Prostate gland (tissue), 2 donors: ENCODE results near the gene TMEM200B. TPM values are rescaled to one million over a fixed set of nuclear protein-coding genes. Genes with fewer than 3 reads are reported as not detected.

Experiments used
- DNase-seq: peaks from one replicate; pipeline ENCODE4 v3.0.0-alpha.2; 2019; ENCODE audit warnings: low spot score
- H3K27ac ChIP-seq, 2 donors: fragments of 200-600 bp; sonication (generic); 2 replicates each; pipeline ENCODE4 v1.5.1; 2017 to 2019
- H3K27me3 ChIP-seq: fragments of 200-600 bp; sonication (generic); replicated peaks from 2 replicates; pipeline ENCODE4 v1.5.1; 2019; ENCODE audit not compliant: insufficient read depth
- H3K36me3 ChIP-seq, 2 donors: fragments of 200-600 bp; sonication (generic); 1 replicate in 1 of 2; 2 replicates in 1 of 2; pipeline versions ENCODE4 v1.5.1 to v1.8.1; 2017 to 2019
- H3K4me1 ChIP-seq: fragments of 200-600 bp; sonication (generic); replicated peaks from 2 replicates; pipeline ENCODE4 v1.5.1; 2019
- H3K4me3 ChIP-seq, 2 donors: fragments of 200-600 bp; sonication (generic); 2 replicates each; pipeline ENCODE4 v1.5.1; 2017 to 2019
- H3K9me3 ChIP-seq: fragments of 200-600 bp; sonication (generic); 2 replicates; pipeline ENCODE4 v1.5.1; 2017
- POLR2A ChIP-seq: fragments of 450-650 bp; IDR thresholded peaks from one replicate; pipeline ENCODE4 v1.6.1; 2016; ENCODE audit warnings: antibody characterized with exemption, mild to moderate bottlenecking
- POLR2AphosphoS5 ChIP-seq: sonication (generic); formaldehyde crosslinking; IDR thresholded peaks from one replicate; pipeline ENCODE4 v1.6.1; 2017; ENCODE audit warnings: antibody characterized with exemption
- WGBS: methylation state at CpG from one replicate; pipeline ENCODE4 v1.1.5; 2018; 5-methylcytosine and 5-hydroxymethylcytosine counted together
- intact Hi-C: fragments of 100-400 bp; cut with DNase I; formaldehyde crosslinking; loops from one replicate; pipeline ENCODE4 v1.14.2; 2022
- total RNA-seq, 2 donors: library from RNA; depleted of rRNA; stranded (reverse); fragments of >200 nt; gene quantifications; one replicate each; pipeline ENCODE4 v1.1.0, GENCODE V29; 2016
- TF ChIP-seq, protein P1 (sequence below), 4 experiments: fragments of 200-600 bp in 2 of 4; fragments of 450-650 bp in 2 of 4; sonication (generic) in 2 of 4; IDR thresholded peaks; 1 replicate in 3 of 4; 2 replicates in 1 of 4; pipeline ENCODE4 v1.5.1; 2016 to 2019; ENCODE audit warnings: antibody characterized with exemption in 4 of 4, mild to moderate bottlenecking in 2 of 4, moderate library complexity in 2 of 4

TMEM200B gene
- total RNA-seq, 2 donors from 2014 or later: 13.0 to 58.0 TPM

DNA sequence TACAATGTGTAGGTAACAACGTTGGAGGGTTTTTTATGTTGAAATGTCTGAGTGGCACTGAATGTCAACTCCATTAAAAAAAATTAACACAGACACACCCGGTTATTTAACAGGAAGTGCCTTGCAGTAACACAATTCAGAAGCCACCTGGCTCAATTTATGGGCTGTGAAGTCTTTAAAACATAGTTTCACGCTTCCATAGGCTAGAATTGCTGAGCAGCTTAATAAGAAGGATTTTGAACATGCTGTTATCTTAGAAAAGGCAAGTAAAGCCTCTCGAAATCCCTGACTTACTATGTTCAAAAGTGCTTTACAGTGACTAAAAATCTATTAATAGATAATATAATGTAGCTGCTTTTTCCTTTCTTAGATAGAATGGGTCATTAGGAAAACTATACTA lies 38.3 kb upstream of the TMEM200B start:
- TF ChIP-seq, protein P1, sequence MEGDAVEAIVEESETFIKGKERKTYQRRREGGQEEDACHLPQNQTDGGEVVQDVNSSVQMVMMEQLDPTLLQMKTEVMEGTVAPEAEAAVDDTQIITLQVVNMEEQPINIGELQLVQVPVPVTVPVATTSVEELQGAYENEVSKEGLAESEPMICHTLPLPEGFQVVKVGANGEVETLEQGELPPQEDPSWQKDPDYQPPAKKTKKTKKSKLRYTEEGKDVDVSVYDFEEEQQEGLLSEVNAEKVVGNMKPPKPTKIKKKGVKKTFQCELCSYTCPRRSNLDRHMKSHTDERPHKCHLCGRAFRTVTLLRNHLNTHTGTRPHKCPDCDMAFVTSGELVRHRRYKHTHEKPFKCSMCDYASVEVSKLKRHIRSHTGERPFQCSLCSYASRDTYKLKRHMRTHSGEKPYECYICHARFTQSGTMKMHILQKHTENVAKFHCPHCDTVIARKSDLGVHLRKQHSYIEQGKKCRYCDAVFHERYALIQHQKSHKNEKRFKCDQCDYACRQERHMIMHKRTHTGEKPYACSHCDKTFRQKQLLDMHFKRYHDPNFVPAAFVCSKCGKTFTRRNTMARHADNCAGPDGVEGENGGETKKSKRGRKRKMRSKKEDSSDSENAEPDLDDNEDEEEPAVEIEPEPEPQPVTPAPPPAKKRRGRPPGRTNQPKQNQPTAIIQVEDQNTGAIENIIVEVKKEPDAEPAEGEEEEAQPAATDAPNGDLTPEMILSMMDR (IDR thresholded peaks at IDR 0.05): no peak
- TF ChIP-seq POLR2A (no peak), POLR2AphosphoS5 (no peak)
- H3K36me3 ChIP-seq: peaks cover 3 to 13% of the 10 kb centered on the region in 2 donors
- no peak for DNase-seq
- H3K4me1 ChIP-seq: peaks cover 4% of the 10 kb centered on the region
- intact Hi-C loops: no loop called here
- H3K27ac ChIP-seq: no peak overlapping the region
- WGBS: 48% methylated on average over 4 of the region's 4 CpGs
- no peak overlapping the region for H3K4me3 ChIP-seq
- H3K9me3 ChIP-seq: no peaks in the 10 kb centered on the region
- no peaks in the 10 kb centered on the region for H3K27me3 ChIP-seq

DNA sequence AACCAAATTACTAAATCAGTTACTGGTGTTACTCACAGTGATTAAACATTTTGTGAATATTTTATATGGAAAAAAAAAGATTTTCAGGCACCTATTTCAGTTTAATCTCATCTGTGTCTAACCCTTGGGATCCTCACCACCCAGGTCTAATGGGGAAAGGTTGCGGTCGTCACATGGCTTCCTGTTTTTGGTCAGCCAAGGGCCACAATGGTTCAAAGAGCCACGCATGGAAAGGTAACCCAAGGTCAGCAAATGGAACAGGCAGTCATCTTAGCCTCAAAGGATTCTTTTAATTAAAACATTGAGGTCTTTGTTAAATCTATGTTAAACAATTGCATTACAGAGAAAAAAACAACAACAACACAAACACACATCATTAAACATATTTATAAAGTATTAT lies 36.1 kb upstream of the TMEM200B start:
- peaks cover 4% of the 10 kb centered on the region for H3K4me1 ChIP-seq
- 85% methylated on average over 3 of the region's 3 CpGs for WGBS
- intact Hi-C loops: no loop called here
- H3K27ac ChIP-seq: no peak overlapping the region
- H3K36me3 ChIP-seq: peaks cover 3 to 16% of the 10 kb centered on the region in 2 donors
- no peak for TF ChIP-seq POLR2A
- no peak for TF ChIP-seq POLR2AphosphoS5
- TF ChIP-seq, protein P1 (IDR thresholded peaks at IDR 0.05): no peak
- DNase-seq: no peak
- H3K9me3 ChIP-seq: no peaks in the 10 kb centered on the region
- no peak overlapping the region for H3K4me3 ChIP-seq
- H3K27me3 ChIP-seq: no peaks in the 10 kb centered on the region

DNA sequence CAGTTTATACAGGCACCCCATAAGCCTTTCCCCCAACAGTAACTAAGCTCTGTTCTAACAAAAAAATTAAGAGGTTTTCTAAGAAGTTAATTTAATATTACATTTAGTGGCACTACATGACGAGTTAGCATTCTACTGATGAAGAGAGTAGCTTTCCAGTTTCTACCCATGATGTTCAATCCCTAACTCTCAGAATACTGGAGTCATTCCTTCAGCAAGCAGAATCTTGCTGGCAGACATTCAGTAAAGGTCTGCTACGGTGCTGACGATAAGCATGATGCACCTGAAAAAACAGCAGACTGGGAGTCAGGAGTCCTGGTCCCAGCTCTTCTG lies 33.5 kb upstream of the TMEM200B start:
- Histone ChIP-seq H3K4me3 (no peak overlapping the region), H3K4me1 (peaks cover 3% of the 10 kb centered on the region), H3K9me3 (no peaks in the 10 kb centered on the region), H3K27ac (no peak overlapping the region), H3K36me3 (peaks cover 8 to 29% of the 10 kb centered on the region in 2 donors), H3K27me3 (no peaks in the 10 kb centered on the region)
- WGBS: 71% methylated on average over 3 of the region's 3 CpGs
- no peak for TF ChIP-seq POLR2A
- TF ChIP-seq POLR2AphosphoS5: no peak
- TF ChIP-seq, protein P1 (IDR thresholded peaks at IDR 0.05): no peak
- intact Hi-C loops: no loop called here
- DNase-seq: no peak

DNA sequence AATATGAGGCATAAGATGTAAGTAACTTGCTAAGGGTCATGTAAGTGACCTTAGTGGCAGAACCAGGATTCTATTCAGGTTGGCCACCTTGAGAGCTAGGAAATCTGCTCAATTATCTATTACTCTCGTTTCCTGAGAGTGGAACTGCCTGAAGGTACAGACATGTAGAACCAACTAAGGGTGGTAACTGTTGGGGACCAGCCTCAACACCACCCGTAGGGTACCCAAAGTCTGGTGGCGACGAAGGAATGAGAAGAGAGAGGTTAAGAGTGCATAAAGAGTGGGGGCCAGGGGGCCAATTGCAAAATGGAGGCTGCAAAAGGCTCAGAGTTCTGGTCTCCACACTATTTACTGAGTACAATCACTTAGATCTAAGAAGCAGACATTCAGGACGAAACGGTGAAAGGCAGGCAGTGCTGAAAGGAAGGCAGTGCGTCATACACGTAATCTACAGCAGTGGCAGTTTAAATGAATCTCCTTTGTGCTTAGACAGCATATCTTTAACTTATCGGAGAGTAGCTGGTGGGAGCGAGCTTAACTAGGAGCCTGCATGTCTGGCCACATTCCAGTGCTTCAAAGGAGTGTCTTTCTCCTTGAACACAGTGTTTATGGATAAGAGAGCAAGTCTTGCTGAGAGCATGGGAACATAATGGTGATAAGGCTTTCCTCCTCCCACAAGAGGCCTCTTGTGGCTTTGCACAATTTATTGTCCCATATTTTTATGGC lies 33.0 kb upstream of the TMEM200B start:
- Histone ChIP-seq H3K27me3 (no peaks in the 10 kb centered on the region), H3K9me3 (no peaks in the 10 kb centered on the region), H3K27ac (no peak overlapping the region), H3K36me3 (peaks cover 8 to 31% of the 10 kb centered on the region in 2 donors), H3K4me1 (no peaks in the 10 kb centered on the region), H3K4me3 (no peak overlapping the region)
- TF ChIP-seq, protein P1 (IDR thresholded peaks at IDR 0.05): no peak
- TF ChIP-seq POLR2AphosphoS5: no peak
- TF ChIP-seq POLR2A: no peak
- 40% methylated on average over 10 of the region's 10 CpGs for WGBS
- no peak for DNase-seq
- intact Hi-C loops: no loop called here
